Stimulated activated CD8-positive, alpha-beta memory T cell treated with anti-CD3 and anti-CD28 coated beads, Interleukin-12 subunit alpha, Interleukin-12 subunit beta, amount 100 ng/mL, for 24 hours (primary cell): ENCODE data around the gene NXPH3.

Source experiments
- DNase-seq: peaks from one replicate; pipeline ENCODE4 v3.0.0-alpha.2; 2020; ENCODE audit errors: extremely low read depth

The NXPH3 gene

DNA sequence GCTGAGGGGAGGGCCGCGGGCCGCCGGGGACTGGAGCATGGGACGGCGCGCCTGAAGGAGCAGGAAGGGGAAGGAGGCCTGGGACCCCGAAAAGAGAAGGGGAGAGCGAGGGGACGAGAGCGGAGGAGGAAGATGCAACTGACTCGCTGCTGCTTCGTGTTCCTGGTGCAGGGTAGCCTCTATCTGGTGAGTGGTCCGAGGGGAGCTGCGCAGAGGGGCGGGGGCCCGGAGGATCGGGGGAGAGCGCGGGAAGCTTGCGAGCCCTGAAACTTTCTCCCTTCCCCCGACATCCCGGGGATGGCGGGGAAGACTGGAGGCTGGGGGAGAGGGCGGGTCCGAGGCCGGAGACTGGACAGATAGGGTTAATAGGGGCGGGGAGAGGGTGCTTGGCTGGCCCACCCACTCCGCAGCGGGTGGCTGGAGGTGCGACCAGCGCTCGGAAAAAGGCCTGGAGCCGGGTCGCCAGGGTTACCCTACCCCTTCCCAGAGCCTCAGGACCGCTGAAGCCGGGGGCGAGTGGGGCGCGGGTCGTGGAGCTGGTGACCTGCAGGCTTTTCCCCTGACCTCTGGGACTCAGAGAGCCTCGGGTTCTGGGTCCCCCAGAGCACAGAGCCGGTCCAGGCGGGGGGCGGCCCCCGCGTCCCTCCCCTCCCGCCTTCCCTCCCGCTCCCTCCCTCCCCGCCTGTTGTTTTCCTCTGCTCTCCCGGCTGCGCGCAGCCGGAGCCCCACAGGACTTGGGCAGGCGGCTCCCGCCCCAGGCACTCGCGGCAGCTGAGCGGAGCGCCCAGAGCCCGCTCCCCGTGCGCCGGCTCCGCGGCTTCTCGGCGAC, 631 bp downstream of the NXPH3 start:
- DNase-seq, result no peak

DNA sequence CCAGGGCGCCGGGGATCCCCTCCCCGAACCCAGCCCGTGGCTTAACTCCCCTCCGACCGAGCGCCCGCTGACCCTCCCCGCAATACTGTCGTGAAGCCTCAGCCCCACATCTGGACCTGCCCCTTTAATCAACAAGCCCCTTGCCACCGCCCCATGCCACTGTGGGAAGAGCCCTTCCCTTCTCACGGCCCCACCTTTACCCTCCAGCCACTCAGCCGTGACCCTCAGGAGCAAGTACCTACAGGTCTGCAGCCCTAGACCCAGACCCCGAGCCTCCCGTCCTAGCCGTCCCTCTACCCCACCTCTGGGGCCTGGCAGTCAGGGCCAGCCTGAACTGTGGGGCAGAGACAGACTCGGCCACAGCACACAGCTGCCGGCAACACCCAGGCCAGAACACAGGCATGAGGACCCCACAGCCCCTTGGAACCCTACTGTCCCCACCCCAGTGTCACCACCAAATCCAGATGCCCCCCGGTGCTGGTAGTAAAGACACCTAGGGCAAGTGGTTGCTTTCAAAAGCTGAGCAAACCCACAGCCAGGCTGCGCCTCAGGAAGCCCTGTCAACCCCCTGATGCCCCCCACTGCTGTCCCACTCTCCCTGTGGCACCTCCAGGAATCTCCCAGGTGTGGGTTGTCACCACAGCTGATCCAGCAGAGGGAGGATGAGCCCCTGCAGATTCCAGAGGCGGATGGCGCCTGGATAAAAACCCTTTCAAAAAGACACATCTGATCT, 1.4 kb downstream of the NXPH3 start:
- no peak for DNase-seq

DNA sequence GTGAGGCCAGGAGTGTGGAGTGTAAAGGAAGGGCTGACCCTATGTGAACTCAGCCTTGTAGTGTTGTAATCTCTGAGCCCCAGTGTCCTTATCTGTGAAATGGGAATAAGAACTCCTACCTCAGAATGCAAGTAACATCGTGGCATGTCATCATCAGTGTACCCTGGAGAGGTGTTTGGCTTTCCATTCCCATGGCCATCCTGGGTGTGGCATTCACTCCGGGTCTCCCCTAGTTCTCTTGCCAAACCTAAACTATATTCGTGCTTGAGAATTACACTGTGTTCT, 1.9 kb downstream of the NXPH3 start:
- DNase-seq, result no peak

DNA sequence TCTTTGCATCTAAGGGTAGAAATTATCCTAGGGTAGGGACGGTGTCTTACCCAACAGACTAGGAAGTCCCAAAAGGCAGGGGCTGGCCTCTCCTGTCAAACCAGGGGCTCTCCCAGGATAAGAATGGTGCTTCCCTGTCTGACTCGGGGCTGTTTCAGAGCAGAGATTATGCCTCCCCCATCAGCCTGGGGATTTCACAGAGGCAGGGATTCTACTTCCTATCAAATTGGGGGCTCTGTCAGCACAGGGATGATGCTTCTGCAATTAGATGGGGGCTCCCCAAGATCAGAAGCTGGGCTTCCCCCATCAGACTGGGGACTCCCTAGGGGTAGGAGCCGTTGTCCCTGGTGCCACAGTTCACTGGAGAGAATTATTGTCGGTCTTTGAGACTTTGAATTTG, 2.3 kb downstream of the NXPH3 start:
- no peak for DNase-seq

DNA sequence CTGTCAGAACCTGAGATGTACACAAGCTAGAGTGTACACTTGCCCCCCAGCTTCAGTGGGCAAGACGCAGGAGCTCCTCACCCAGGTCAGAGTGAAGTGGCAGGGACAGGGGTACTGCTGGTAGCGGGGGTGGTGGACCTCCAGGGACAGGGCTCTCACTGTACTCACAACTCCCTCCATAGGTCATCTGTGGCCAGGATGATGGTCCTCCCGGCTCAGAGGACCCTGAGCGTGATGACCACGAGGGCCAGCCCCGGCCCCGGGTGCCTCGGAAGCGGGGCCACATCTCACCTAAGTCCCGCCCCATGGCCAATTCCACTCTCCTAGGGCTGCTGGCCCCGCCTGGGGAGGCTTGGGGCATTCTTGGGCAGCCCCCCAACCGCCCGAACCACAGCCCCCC, 2.7 kb downstream of the NXPH3 start:
- DNase-seq, result no peak

DNA sequence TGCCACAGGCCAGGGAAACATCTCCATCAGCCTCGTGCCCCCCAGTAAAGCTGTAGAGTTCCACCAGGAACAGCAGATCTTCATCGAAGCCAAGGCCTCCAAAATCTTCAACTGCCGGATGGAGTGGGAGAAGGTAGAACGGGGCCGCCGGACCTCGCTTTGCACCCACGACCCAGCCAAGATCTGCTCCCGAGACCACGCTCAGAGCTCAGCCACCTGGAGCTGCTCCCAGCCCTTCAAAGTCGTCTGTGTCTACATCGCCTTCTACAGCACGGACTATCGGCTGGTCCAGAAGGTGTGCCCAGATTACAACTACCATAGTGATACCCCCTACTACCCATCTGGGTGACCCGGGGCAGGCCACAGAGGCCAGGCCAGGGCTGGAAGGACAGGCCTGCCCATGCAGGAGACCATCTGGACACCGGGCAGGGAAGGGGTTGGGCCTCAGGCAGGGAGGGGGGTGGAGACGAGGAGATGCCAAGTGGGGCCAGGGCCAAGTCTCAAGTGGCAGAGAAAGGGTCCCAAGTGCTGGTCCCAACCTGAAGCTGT, 3.4 kb downstream of the NXPH3 start:
- DNase-seq, result no peak

DNA sequence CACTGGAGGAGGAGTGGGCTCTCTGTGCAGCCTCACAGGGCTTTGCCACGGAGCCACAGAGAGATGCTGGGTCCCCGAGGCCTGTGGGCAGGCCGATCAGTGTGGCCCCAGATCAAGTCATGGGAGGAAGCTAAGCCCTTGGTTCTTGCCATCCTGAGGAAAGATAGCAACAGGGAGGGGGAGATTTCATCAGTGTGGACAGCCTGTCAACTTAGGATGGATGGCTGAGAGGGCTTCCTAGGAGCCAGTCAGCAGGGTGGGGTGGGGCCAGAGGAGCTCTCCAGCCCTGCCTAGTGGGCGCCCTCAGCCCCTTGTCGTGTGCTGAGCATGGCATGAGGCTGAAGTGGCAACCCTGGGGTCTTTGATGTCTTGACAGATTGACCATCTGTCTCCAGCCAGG, 3.9 kb downstream of the NXPH3 start:
- no peak for DNase-seq

DNA sequence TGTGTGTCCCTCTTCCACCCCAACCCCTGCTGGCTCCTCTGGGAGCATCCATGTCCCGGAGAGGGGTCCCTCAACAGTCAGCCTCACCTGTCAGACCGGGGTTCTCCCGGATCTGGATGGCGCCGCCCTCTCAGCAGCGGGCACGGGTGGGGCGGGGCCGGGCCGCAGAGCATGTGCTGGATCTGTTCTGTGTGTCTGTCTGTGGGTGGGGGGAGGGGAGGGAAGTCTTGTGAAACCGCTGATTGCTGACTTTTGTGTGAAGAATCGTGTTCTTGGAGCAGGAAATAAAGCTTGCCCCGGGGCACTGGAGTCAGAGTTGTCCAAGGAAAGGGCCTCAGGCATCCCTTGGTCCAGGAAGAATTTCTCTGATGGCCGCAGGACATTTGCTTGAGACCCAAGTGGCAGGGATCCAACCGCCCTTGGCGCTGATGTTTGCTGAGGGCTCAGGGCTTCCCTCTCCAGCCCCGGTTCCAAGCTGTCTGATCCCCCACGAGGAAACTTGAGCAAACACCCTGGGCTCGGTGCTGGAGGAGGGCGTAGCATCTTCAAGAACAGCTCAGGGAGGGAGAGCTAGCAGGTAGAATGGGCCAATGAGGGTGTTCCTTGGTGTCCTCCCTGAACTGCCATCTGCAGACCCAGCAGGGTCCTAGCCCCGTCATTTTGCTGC, 4.5 kb downstream of the NXPH3 start:
- no peak for DNase-seq

DNA sequence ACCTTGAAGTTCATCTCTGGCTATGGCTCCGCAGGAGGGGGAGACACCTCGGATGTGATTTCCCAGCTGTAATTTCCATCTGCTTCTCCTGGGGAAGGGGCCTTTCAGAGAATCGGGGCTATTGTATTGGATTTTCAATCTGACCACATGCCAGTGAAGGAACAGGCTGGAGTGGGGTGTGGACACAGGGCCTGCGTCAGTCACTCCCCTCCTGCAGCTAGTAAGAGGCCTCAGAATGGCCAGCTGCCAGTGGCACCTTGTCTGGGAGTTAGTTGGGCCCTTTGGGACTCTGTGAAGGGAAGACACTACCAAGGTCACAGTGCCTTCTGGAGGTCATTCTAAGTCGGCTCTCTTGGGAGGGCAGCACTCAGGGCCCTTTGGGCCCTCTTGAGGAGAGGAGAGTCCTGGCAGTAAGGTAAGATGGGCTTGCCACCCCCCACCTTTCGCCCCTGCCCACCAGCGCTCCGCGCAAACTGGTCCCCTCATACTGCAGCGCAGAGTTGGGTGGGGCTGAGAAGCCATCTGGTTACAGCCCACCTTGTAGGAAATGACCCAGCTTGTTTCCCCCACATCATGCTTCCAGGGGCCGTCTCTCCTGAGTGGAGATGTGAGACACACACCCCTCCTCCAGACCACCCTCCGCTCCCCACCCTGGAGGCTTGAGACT, 5.4 kb downstream of the NXPH3 start:
- no peak for DNase-seq

DNA sequence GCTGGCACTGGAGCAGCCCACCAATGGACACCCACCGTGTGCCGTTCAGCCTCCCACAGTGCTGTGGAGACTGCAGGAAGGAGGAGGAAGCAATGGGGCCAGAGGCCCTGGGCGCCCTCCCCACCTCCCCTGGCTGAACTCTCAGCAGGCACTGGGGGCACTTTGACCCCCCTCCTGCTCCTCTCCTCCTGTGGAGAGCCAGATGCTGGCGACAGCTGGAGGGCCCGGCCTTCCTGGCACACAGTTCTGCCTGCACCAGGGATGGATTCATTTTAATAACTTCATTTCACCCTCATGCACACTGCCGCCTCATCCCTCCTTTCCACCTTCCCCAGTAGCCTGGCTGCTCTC, 6.0 kb downstream of the NXPH3 start:
- DNase-seq, result no peak

DNA sequence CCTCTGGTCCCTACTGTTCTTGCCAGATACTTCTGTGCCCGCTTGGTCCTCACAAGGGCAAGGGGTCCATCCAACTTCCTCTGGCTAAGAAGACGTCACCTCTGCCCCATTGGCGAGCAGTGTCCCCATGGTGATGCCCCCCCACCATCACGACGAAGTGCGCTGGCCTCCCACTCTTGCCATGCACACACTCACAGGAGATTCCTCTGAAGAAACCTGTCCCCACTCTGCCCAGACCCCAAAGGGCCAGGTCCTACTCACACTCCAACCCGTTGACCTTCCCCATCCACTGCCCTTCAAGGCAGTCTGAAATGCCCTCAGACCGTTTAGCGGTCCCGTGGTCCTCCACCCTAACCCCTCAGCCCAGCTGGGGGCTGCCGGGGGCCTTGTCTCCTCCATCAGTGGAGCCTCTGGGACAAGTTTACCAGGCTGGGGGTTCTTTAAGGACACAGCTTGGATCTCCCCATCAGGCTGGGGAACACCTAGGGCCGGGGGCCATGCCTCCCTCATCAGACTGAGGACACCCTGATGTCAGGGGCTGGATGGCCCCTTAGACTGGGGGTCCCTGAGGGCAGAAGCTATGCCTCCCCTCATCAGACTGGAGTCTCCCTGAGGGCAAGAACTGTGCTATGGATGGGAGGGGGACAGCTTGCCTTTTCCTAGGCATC, 6.5 kb downstream of the NXPH3 start:
- DNase-seq, result no peak

DNA sequence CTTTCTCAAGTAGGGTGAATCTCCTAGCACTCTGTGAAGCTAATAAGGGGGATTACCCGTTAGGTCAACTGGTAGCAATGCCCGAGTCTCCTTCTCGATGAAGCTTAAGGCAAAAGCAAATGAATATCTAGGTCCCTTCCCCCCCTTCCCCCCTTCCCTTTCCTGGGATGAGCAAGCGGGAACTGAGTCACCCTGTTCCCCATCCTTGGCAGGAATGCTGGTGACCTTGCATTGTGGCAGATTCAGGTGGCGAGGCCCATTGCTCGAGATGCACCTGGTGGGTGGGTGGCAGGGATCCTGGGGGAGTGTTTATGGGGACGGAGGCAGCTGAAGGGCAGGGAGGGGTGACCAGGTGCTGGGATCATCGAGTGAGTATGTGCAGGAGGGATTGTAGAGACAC, 7.1 kb downstream of the NXPH3 start:
- no peak for DNase-seq

DNA sequence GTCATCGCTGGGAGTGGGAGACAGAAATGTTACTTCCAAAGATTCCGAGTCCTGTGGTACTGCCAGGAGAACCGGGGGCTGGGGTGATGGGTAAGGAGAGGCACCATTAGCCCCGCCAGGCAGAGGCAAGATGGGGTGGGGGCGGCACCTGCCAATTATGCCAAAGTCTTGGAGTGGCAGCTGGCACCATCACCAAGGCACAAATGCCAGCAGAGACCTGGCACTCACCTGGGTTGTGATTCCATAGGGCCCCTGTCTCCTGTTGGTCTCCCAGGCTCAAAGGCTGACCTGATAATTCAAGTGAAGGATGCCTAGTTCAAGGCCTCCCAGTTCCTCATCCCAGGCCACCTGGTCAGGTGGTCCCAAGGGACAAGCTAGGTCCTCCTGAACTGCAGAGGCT, 7.6 kb downstream of the NXPH3 start:
- no peak for DNase-seq

DNA sequence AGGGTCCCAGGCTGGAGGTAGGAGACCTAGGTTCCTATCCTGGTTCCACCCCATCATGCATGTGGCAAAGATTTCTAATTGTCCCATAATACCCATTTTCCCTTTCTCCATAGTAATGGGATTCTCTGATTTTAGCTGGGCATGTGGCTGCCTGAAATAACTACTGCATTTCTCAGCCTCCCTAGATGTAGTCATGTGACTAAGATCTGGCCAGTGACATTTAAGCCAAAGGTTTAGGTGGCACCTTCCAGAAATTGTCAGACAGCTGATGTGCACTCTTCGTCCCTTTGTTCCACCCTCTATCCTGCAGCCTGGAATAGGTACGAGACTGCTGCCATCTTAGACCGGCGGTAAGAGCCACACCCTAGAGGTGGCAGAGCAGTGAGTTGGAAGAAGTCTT, 8.2 kb downstream of the NXPH3 start:
- no peak for DNase-seq

DNA sequence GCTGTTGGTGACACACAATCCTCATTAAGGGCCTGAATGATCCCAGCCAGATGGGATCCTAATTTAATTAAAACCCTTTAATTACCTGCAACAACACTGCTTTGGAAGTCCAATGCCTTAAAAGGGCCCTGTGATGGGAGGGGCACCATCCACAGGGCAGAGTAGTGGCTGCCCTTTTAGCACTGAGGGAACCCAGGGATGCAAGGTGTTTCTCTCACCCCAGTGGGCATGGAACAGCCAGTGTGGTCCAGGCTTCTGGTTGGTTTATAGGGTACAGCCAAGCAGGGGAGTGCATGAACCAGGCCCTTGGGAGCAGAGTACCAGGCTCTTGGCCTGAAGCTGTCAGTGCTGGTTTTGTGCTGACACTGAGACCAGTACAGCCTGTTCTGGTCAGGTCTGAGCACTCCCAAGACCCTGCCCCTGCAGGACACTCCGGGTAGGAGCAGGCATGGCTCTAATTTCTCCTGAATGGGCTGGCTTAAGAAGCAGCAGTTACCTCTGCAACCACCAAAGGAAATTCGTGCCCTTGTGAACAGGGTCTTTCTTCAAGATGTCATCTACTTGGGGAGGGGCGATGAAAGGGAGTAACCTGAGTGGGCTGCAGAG, 9.9 kb downstream of the NXPH3 start:
- no peak for DNase-seq

DNA sequence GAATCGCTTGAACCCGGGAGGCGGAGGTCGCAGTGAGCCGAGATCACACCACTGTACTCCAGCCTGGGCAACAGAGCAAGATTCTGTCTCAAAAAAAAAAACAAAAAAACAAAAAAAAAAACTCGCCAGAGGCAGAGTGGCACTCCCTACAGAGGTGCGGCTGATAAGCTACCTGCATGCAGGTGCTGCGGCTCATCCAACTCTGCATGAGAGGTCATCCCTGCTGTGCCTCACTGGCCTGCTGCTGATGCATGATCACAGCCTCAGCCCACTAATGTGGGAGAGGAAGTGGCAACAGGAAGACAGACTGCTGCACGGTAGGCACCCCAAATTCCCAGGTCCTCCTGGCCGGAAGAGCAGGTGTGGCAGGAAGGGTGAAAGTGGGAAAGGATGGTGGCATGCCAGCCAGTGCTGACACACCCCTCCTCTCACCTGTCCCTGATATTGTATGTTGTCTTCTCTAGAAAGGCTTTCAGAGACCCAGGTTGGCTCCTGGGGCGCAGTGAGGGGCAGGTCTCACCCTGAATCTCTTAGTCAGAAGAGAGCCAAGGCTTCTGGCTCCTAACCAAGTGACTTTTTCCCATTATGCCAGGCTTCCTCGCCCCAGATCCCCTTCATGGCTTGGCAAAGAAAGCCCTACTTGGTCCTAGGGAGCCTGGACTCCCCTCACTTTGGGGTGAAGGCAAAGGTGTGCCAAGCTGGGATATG, 11.8 kb downstream of the NXPH3 start:
- no peak for DNase-seq

DNA sequence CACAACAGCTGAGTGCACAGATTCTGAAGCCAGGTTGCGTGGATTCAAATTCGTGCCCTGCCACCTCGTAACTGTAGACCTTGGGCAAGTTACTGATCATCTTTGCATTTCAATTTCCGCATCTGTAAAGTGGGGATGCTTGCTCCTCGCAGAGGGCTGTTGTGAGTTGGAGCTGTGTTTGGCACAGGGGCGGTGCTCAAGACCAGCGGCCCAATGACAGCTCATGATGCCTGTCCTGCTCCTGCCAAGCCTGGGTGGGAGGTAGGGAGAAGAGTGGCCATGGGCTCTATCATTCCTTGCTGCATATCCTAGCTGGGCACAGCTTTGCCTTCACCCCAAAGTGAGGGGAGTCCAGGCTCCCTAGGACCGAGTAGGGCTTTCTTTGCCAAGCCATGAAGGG, 12.6 kb downstream of the NXPH3 start:
- no peak for DNase-seq

DNA sequence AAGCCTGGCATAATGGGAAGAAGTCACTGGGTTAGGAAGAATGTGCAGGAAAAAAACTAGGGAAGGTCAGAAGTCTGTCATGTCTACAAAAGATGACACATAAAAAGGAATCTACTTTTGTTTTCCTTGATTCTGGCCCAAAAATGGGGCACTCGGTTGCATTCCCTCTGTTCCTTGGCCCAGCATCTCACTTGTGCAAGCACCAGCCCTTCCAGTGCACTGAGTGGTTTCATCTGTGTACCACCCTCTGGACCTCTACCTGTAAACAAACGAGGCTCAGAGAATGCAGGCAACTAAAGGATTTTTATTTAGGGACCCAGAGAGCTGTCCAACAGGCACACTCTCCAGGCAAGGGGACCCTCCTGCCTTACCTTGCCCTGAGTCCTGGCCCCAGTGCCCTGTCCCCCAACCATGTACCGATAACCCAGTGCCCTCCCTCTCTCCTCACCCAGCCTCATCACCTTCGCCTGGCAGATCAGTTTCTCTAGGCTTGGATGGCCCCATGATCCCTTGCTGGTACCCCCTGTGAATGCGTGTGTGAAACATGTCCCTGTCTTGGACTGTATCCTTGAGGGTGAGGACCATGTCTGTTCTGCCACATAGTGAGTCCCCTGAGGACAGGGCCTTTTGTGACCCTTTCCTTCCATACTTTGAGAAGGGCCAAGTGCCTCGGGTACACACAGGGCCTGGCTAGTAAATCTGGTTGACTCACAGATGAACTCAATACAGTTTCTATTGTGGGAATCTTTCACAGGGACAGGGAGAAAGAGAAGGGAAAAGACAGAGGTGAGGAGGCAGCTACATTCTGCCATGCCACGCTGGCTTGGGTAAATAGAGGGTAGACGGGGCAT, 13.3 kb downstream of the NXPH3 start:
- no peak for DNase-seq

DNA sequence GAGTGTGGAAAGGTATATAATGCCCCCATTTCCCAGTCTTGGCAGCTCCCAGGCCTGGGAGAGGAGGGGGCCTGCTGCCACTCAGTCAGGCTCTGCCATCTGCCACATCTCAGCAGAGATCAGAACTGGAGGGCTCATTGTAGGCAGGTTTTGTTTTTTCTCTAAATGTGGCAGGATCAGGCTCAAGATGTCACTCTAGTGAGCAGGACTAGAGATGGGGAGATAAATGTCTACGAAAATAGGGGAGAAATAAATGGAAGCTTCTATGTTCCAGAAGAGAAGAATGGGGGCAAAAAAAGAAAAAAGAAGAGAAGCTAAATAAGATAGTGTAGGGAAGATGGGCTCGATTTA, 13.9 kb downstream of the NXPH3 start:
- DNase-seq, result no peak

DNA sequence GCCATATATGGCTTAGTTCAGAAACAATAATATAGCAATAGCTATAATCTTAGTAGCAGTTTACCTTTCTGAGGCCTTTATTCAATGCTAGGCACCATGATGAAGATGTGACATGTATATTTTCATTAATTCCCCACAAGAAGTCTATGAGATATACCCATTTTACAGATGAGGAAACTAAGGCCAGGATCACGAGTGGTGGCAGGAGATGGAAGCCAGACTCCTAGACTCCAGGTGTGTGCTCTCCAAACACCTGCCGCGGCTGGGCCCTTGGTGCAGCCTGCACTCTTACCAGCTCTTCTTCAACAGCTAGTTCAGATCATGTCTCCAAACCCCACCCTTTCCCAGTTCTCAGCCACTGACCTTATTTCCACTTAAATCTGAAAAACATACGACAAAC, 15.2 kb downstream of the NXPH3 start:
- no peak for DNase-seq
